Measurements from ENCODE around the gene DDB1.

DNA sequence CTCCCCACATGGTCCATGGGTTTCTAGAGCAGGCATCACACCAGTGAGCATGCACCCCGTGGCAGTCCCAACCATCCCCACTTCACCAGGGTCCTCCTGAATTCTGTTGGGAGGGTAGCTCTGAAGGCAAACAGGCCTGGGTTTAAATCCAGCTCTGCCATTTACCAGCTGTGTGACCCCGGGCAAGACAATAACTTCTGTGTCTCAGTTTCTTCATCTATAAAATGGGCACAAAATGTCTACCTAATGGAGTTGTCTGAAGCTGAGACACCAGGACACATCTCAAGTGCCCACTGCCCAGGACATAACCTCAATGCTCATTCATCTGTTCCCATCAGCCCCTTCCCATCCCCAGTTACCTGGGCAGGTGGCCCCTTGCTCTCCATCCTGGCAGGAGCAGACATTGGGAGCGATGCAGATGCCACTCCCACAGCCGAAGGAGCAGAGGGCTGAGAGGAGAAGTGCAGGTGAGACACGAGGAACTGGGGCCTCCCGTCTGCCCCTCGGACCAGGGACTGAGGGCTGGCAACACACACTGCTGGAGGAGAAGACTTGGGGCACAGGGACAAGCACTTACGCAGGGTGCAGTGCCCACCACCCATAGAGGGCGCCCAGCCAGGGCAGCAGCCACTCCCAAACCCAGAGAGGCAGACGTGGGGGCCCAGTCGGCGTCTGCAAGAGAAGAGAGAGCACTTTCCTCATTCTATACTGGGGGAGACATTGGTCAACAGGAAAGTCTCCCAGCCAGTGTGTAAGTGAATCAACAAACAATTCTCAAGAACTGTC lies 41.8 kb downstream of the DDB1 start:
- no peak for TF ChIP-seq POLR2A (IDR thresholded peaks at IDR 0.05)
- TF ChIP-seq, protein P1, sequence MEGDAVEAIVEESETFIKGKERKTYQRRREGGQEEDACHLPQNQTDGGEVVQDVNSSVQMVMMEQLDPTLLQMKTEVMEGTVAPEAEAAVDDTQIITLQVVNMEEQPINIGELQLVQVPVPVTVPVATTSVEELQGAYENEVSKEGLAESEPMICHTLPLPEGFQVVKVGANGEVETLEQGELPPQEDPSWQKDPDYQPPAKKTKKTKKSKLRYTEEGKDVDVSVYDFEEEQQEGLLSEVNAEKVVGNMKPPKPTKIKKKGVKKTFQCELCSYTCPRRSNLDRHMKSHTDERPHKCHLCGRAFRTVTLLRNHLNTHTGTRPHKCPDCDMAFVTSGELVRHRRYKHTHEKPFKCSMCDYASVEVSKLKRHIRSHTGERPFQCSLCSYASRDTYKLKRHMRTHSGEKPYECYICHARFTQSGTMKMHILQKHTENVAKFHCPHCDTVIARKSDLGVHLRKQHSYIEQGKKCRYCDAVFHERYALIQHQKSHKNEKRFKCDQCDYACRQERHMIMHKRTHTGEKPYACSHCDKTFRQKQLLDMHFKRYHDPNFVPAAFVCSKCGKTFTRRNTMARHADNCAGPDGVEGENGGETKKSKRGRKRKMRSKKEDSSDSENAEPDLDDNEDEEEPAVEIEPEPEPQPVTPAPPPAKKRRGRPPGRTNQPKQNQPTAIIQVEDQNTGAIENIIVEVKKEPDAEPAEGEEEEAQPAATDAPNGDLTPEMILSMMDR (IDR thresholded peaks at IDR 0.05), result no peak

Measured in adrenal gland (tissue), 5 donors.